Measurements from ENCODE around the gene CCL16.

DNA sequence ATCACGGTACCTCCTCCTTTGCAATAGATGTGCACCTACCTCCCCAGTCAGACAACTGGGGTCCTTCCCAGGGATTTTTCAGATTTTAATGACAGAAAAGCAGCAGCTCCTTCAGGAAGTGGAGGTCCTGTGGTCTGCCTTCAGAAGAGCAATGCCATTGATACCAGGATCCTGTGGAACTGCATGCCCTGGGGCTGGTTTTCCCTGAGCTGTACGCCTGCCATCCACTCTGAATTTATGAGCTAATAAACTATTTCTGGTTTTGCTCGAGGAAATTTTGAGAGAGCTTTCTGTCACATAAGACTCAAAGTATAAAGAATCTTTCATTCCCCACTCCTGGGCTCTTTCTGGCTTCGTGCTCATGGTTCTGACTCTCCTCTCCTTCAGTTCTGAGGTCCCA is 46.5 kb upstream of the CCL16 start:
- TF ChIP-seq CTCF (IDR thresholded peaks at IDR 0.05) (no peak), EZH2 (IDR thresholded peaks at IDR 0.05; ENCODE audit: borderline replicate concordance, insufficient read depth, low read depth, low read length, poor library complexity, severe bottlenecking) (no peak)
